ENCODE measurements around the gene PIAS1.
A peak's percentile ranks its signal among the peaks of the same experiment; 100 is the strongest.
"Not testable (repeated sequence)": the region's sequence is repeated elsewhere in the genome, so short reads cannot be mapped to it uniquely, and the experiment has no call there.

Gene PIAS1

DNA sequence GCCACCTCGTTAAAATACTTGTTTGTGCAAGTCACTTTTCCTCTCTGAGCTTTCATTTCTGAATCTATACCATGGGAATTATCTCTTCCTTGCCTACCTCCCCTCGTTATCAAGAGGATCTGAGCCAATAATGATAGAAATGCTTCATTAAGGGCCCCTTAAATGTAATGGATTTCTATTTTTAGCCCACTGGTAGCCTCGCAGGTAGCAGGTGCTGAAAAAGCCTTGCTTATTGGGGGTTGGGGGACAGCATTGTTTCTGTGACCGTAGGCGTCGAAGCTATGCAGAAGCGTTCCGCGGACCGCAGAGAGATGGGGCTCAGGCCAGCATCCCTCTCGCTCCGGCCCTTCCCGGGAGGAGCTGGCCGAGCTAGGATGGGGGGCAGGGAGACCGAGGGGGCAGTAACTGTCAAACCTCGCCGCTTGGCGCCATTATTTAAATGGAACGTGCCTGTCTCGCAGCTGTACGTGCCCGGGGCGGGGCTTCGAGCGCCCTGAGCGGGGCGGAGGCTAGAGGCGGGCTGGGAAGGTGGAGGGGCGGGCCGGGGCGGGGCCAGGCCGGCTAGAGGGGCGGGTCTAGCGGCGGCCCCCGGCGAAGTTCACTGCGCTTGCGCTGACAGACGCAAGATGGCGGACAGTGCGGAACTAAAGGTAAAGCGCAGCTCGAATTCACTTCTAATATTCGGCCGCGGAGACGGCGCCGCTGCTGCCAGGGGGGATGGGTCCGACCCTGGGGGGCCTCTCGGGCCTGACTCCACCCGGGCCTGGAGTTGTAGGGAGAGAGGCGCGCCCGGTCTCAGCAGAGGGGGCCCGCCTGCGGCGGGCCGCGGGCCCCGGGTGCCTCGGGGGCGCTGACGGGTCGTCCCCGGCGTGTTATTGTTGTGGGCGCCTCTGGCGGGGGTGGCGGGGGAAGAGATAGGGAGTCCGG lies at the start of gene PIAS1:
PIAS1 (plus strand) TSS at position 615 of the 927 bp plus-strand sequence; CDS start at position 627, 12 bp downstream.
- peak; percentile 97 for DNase-seq

DNA sequence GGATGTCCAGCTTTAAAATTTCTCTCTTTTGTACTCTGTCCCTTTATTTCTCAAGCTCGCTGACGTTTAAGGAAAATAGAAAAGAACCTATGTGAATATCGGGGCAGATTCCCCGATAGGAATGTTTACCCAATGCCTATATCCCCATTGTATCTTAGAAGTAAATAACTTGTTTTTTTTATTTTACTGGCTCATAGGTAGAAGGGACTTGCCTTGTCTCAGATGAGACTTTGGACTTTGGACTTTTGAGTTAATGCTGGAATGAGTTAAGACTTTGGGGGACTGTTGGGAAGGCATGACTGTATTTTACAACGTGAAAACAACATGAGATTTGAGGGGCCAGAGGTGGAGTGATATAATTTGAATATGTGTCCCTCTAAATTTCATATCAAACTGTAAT lies 46.5 kb upstream of the PIAS1 start:
- DNase-seq = not testable (repeated sequence)

GRCh38 chr15:68010361-68011153 lies 43.6 kb upstream of the PIAS1 start:
- no peak for DNase-seq

DNA sequence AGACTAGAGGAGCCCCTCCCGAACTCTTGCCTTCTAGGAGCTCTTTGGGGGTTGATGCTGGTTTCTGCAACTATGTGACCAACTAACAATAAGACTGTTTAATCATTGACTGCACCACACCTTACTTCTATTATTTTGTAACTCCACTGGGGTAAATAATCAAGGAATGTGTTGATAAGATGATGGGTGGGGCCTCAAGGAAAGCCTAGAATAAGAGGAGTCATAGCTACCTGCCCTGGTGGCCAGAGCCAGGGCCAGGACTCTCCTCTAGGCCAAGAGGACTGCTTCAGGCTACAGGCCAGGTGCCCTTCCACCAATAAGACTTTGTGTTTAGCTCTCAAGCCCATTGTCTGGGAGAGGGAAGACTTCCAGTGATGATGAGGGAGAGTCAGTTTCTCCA lies 41.2 kb upstream of the PIAS1 start:
- DNase-seq = no peak

GRCh38 chr15:68014219-68014618 lies 39.9 kb upstream of the PIAS1 start:
- no peak for DNase-seq

DNA sequence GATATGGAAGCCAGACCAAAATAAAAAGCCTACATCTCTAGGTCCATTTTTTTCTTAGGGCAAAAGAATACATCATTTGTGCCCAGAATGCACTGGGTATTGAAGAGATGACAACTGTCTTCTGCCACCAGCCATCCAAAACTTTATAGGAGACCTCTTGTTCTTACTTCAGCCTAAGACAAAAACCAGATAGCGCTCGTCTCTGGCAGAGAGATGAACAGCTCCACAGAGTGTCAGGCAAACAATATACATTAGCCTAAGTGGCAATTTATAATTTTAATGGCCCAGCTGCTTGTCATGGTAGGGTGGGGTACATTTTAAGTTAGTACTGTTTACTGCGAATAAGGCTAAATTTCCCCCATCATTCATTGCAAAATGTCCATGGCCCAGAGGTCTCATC lies 38.9 kb upstream of the PIAS1 start:
- no peak for DNase-seq

GRCh38 chr15:68017201-68017600 lies 36.9 kb upstream of the PIAS1 start:
- DNase-seq = no peak

DNA sequence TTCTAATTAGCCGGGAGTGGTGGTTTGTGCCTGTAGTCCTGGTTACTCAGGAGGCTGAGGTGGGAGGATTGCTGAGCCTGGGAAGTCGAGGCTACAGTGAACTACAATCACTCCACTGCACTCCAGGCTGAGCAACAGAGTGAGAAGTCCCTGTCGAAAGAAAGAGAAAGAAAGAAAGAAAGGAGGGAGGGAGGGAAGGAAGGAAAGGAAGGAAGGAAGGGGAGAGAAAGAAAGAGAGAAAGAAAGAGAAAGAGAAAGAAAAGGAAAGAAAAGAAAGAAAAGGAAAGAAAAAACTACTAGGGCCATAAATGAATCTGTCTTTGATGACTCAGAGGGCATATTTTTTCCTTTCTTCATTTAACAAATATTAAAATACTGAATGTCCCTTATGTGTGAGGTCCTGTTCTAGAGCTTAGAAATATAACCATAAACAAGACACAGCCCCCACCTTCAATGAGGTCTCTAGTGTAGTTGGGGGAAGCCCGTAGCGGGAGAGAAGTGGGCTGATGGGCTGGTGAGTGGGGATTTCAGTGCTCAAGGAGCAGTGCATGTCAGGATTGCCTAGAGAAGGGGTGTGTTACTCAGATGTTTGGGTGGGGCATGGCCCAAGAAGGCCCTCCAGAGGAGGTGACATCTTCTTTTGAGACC lies 35.2 kb upstream of the PIAS1 start:
- DNase-seq = no peak

- DNase-seq = no peak
Observed at GRCh38 chr15:68019814-68020525, 34.1 kb upstream of the PIAS1 start.

DNA sequence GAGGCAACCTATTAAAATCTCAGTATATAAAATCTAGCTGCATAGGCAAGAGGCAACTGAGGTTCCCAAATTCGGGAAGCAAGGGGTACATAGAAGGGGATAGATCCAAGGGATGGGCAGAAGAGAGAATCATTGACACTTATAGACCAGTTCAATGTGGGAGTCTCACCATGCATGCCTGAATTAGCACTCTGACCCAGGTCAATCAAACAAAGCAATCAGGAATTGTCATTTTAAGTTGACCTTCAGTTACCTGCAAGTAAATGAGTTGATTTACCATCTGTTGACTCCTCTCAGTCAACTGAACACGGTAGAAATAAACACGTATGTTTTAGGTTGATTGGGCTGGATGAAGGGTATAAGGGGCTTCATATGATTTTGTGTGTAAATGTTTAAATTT lies 33.4 kb upstream of the PIAS1 start:
- DNase-seq = no peak

DNA sequence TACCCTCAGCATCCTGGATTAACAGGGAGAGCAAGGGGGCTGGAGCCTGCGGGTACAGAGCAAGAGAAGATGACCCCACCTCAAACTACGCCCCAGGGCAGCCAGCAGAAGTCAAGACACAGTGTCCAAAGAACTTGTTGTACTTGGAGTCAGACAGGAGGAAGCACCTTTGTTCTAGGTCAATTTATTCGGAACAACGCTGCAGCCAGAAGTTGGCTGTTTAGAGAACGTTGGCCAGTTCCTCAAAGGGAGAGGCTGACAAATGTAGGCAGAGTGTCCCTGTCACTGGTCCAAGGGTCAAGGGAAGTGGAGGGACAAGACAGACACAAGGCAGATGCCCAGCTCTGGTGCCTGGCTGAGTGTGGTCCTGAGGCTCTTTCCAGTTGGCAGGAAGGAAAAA lies 32.1 kb upstream of the PIAS1 start:
- DNase-seq = no peak

DNA sequence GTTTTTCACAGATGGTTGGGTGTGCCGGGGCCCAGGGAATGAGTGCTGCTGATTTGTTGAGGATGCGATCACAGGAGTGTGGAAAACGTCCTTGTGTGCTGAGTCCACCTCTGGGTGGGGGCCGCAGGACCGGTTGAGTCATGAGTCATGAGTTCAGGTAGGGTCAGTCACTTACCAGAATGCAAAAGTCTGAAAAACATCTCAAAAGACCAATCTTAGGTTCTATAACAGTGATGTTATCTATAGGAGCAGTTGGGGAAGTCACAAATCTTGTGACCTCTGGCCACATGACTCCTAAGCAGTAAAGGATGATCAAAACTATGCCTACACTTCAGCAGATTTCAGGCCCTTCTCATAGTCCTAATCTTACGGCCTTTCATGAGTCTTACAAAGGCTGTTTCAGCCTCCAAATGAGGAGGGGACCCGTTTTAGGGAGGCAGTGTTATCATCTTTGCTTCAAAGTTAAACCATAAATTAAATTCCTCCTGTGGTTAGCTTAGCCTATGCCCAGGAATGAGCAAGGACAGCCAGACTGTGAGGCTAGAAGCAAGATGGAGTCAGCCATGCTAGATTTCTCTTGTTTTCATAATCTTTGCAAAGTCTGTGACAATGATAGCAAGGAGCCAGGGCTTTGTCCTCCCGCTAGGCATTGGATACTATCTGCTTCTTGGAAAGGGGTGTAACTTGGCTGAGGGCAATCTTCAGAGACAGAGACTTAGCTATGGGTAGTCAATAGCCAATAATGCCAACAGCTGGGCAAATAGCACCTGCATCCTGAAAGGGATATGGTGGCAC lies 30.6 kb upstream of the PIAS1 start:
- DNase-seq = no peak

GRCh38 chr15:68025835-68026424 lies 28.2 kb upstream of the PIAS1 start:
- no peak for DNase-seq

- DNase-seq = no peak
Observed at GRCh38 chr15:68027388-68027787, 26.7 kb upstream of the PIAS1 start.

DNA sequence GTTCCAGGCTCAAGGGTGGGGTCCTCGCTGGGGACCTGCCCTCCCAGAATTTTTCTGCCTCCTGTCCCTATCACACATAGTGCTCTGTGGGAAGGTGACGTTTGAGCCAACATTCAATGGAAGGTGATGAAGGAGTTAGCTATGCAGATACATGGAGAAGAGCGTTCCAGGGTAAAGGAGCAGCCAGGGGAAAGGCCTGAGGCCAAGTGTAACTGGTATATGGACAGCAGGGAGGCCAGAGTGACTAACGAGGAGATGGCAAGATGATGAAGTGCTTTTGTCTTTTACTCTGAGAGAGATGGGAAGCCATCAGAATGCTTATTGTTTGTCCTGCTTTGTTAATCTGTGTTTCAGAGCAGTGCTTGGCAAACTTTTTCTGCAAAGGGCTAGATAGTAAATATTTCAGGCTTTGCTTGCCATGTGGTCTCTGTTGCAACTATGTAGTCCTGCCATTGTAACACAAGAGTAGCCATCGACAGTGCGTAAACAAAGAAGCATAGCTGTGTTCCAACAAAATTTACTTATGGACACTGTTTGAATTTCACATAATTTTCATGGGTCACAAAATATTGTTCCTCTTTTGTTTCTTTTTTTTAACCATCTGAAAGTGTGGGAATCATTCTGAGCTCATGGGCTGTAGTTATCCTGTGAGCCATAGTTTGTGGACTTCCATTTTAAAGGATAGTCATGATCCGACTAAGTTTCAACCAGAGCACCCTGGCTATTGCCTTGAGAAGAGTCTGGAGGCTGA lies 25.8 kb upstream of the PIAS1 start:
- DNase-seq = no peak

DNA sequence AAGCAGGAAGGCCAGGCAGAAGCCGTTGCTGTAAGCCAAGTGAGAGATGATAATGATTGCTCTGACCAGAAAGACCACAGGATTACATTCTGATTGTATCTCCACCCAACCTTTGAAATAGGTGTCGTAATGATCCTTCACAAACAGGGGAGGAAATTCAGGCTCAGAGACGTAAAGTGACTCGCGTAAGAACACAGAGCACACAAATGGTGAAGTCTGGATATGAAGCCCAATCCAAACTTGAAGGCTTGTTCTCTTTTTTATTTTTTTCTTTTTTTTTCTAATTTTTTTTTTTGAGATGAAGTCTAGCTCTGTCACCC lies 25.3 kb upstream of the PIAS1 start:
- no peak for DNase-seq

DNA sequence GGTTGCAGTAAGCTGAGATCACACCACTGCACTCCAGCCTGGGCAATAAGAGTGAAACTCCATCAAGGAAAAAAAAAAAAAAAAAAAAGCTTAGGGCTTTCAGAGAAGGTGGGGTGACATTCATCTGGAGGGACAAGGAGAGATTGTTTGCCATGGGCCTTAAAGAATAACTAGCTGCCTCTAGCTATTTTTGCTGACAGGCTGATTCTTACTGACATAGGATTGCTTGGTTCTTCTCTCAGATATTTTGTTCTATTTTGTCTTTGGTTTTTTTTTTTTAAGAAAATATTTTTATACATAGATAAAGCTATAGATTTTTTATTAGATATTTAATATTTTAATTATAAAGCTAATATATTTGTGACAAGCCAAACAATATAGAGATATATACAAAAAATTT lies 24.2 kb upstream of the PIAS1 start:
- DNase-seq = no peak

GRCh38 chr15:68031404-68031803 lies 22.7 kb upstream of the PIAS1 start:
- no peak for DNase-seq

GRCh38 chr15:68032672-68033071 lies 21.4 kb upstream of the PIAS1 start:
- DNase-seq = no peak

GRCh38 chr15:68034081-68034480 lies 20.0 kb upstream of the PIAS1 start:
- no peak for DNase-seq

DNA sequence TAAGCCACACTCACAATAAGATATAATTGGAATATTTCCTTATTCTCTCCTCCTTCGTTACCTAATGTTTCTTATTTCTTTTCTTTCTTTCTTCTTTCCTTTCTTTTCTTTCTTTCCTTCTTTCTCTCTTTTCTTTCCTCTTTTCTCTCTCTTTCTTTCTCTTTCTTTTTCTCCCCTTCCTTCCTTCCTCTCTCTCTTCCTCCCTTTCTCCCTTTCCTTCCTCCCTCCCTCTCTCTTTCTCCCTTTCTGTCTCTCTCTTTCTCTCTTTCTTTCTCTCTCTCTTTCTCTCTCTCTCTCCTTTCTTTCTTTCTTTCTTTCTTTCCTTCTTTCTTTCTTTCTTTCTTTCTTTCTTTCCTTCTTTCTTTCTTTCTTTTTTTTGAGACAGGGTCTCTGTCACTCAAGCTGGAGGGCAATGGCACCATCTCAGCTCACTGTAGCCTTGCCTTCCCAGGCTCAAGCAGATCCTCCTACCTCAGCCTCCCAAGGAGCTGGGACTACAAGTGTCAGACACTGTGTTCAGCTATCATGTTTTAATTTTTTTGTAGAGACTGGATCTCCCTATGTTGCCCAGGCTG lies 19.3 kb upstream of the PIAS1 start:
- no peak for DNase-seq

Data from femur (tissue), 1 donor.